GM13977 (cell line): ENCODE data around the gene RREB1.

ENCODE experiments used
- DNase-seq: peaks from one replicate; pipeline ENCODE4 v3.0.0; 2012; ENCODE audit warnings: low spot score
- CTCF ChIP-seq: IDR thresholded peaks from 2 replicates; pipeline ENCODE4 v1.5.1; 2012; ENCODE audit warnings: mild to moderate bottlenecking, control low read depth; ENCODE audit not compliant: insufficient read depth; ENCODE audit errors: extremely low read depth, missing control alignments
- in situ Hi-C: fragments of 300-500 bp; cut with MboI; formaldehyde crosslinking; loops from one replicate; pipeline ENCODE4 v1.12.0; 2022; ENCODE audit warnings: low sequenced_read_pairs, low pct_unique_long_range_greater_than_20kb, mixed read lengths, inconsistent platforms; ENCODE audit not compliant: unreplicated experiment

The RREB1 gene

GRCh38 chr6:7185561-7185960 is 77.8 kb downstream of the RREB1 start:
- in situ Hi-C loops = no loop called here
- no peak for DNase-seq
- no peak for TF ChIP-seq CTCF

- DNase-seq = peak; percentile 61
- in situ Hi-C loops = no loop called here
Measured at GRCh38 chr6:7188492-7188891, 80.7 kb downstream of the RREB1 start.

GRCh38 chr6:7189101-7189758 is 81.5 kb downstream of the RREB1 start:
- no peak for DNase-seq
- TF ChIP-seq CTCF = no peak
- in situ Hi-C loops = no loop called here

More at GRCh38 chr6:7188492-7188891, 80.7 kb downstream of the RREB1 start:
- TF ChIP-seq CTCF = no peak

GRCh38 chr6:7190791-7191190 is 83.0 kb downstream of the RREB1 start:
- DNase-seq = no peak
- in situ Hi-C loops = no loop called here
- no peak for TF ChIP-seq CTCF

GRCh38 chr6:7193122-7193521 is 85.4 kb downstream of the RREB1 start:
- no peak for DNase-seq
- in situ Hi-C loops = no loop called here
- TF ChIP-seq CTCF = no peak

GRCh38 chr6:7194657-7195056 is 86.9 kb downstream of the RREB1 start:
- DNase-seq = no peak
- in situ Hi-C loops = no loop called here
- no peak for TF ChIP-seq CTCF
